GM21786 (cell line): Measurements from ENCODE around the gene CARMIL3.
"Not testable (repeated sequence)": the region's sequence is repeated elsewhere in the genome, so short reads cannot be mapped to it uniquely, and the experiment has no call there.

Source experiments
- ATAC-seq: cut with Tn5 transposase; IDR thresholded peaks from one replicate; pipeline ENCODE4 v1.9.1; 2021; ENCODE audit not compliant: unreplicated experiment

Gene CARMIL3

GRCh38 chr14:24093901-24094840 is 42.4 kb downstream of the CARMIL3 start, which contains the start of gene PCK2:
PCK2 (plus strand) TSS chr14:24094311; CDS start chr14:24094406, 95 bp downstream.
- peak; percentile 51 for ATAC-seq

DNA sequence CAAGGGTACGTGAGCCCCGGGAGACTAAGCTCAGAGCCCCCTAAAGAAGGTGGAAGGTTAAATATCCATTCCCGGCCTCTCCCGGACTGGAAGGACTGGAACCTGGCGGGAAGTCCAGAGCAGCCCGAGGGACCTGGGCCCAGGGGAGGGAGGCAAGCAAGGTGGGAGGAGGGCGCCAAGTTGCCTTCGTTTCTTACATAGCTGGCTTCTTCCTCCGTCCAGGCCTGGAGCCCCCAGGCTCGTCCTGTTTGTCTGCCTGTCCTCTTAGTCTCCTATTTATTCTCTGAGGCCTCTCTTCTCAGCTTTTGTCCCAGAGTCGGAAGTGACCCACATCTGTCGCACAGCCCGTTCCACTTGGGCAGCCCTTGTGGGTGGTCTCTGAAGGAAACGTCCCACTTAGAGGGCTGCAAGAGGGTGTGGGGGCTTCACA is 43.0 kb downstream of the CARMIL3 start:
- ATAC-seq, result no peak

DNA sequence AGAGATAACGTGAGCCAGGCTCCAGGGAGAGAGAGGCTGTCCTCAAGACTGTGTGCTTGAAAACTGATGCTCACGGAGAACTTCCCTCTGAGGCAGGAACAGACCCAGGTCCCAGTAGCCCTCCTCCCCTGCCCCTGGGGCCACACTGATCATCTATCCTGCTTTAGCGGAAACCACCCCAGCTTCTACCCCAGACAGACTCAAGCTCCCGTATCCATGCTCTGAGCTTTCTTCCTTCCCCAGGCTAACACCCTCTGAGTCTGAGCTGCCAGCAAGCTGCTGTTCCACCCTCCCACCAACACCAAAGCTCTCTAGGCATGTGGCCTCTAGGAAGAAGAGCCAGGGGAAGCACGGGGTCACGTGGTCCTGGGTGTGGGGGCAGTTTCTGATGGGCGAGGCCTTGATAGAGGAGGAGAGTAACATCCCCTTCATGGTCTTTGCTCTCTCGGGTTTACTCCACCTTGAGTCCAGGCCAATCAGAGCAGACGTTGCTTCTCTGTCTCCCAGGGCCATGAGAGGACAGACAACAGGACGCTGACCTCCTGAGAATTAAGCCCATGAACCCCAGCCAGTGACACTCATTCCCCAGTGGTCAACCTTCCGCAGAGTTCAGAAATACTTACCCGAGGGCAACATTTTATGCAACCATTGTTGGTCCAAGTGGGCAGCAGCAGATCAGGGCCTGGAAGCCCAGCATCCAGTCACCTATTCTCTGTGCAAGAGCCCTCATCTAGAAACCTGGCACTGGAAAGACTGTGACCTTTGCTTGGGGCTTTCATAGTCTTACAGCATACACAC is 43.7 kb downstream of the CARMIL3 start:
- peak; percentile 72 for ATAC-seq

- ATAC-seq, result no peak
These were observed 44.9 kb downstream of the CARMIL3 start for GRCh38 chr14:24096545-24097181.

GRCh38 chr14:24098229-24098926 is 46.6 kb downstream of the CARMIL3 start:
- no peak for ATAC-seq

DNA sequence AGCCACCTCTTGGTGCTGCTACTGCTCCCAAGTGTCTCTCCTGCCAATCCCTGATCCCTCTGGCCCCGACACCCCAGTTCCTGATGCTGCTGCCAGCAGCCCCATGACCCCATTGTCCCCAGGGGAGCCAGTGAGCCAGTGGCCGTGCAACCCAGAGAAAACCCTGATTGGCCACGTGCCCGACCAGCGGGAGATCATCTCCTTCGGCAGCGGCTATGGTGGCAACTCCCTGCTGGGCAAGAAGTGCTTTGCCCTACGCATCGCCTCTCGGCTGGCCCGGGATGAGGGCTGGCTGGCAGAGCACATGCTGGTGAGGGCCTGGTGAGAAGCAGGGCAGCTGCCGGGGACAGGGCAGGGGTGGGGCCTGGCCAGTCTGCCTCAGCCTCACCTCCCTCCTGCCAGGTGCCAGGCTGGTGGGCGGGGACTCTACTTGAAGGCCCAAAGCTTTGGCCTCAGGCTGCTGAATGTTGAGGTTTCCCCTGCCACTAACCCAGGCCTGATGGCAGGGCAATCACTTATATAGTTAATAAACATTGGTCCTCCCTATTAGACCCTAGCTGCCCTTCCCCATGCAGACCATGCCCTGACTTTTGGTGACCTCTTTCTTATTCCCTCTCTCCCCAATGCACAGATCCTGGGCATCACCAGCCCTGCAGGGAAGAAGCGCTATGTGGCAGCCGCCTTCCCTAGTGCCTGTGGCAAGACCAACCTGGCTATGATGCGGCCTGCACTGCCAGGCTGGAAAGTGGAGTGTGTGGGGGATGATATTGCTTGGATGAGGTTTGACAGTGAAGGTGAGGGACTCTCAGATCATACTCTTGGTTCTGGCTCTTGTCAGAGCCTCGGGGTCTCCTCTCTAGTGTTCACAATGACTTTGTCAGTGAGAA is 47.4 kb downstream of the CARMIL3 start:
- ATAC-seq, result no peak

DNA sequence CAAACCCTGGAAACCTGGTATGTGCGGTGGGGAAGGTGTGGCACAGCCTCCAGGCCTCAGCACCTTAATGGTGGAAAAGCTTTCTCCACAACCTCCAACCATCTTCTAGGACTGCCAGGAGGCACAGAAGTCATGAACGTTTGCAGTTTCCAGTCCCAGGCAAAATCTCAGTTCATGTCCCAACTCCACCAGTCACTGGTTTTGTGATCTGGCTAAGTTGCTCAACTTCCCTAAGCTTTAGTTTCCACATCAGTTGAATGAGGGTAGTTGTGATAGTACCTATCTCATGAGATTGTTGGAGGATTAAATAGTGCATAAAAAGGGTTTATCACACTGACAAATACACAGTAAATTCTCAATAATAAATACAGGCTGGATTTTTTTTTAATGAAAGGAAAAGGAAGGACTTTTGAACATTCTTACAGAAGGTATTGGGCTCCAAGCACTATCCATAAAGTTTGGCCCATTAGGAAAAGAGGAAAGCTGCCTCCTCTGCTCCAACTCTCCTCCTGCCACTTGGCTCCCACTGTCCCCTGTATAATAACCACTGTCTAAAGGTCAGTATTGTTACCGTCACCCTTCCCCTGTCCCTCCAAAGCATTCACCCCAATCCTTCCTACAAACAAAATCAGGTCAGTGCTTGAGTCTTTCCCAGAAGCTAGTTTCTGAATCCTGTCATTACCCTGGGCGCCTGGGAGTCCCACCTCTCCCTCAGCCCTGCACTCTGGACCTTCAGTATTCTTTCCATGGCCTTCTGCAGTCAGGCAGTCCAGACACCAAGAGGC is 48.6 kb downstream of the CARMIL3 start:
- no peak for ATAC-seq

DNA sequence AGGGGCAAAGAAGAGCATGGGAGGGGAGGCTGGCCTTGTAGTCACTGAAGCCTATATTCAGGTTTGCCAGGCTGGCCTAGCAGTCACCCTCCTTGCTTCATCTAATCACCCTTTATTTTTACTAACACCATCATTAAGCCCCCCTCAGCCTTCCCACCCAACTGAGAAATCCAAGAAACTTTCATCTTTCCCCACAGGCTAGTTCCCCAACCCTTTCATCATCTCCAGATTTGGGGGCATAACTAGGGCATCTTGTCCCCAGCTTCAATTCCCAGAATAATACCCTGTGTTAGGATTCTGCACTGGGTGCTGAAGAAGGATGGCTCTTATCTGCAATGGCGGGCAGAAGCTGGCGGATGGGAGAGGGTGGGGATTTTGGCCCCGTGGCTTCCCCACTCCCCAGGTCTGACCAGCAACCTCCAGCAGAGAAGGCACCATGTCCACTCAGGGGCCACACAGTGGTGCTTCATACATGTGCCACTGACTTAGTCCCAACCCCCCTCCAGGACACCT is 49.2 kb downstream of the CARMIL3 start:
- ATAC-seq, result no peak

GRCh38 chr14:24102357-24103048 is 50.7 kb downstream of the CARMIL3 start:
- no peak for ATAC-seq

DNA sequence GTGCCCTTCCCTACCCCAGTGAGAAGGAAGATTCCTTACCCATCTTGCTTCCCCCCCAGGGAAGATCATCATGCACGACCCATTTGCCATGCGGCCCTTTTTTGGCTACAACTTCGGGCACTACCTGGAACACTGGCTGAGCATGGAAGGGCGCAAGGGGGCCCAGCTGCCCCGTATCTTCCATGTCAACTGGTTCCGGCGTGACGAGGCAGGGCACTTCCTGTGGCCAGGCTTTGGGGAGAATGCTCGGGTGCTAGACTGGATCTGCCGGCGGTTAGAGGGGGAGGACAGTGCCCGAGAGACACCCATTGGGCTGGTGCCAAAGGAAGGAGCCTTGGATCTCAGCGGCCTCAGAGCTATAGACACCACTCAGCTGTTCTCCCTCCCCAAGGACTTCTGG is 51.6 kb downstream of the CARMIL3 start:
- ATAC-seq, result no peak

GRCh38 chr14:24105609-24106239 is 53.9 kb downstream of the CARMIL3 start:
- not testable (repeated sequence) for ATAC-seq

- no peak for ATAC-seq
These were observed 55.0 kb downstream of the CARMIL3 start for GRCh38 chr14:24106672-24107271.

GRCh38 chr14:24108336-24108874 is 56.6 kb downstream of the CARMIL3 start:
- ATAC-seq, result no peak

GRCh38 chr14:24110060-24110459 is 58.3 kb downstream of the CARMIL3 start:
- no peak for ATAC-seq

DNA sequence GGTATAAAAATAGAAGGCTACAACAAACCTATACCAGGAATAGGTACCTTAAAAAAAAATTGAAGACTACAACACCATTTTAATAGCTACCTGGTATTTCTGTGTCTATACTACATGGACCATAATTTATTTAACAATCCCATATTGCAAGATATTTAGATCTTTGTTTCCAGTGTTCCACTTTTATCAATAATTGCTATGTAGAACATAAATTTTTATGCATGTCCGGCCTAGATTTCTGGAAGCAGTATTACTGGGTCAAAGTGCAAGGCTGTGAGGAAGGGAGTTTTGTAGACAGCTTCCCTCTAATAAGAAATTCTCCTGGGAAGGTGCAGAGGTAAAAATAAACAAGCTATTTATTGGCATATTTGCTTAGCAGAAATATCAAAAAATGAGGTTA is 58.7 kb downstream of the CARMIL3 start:
- ATAC-seq, result no peak

DNA sequence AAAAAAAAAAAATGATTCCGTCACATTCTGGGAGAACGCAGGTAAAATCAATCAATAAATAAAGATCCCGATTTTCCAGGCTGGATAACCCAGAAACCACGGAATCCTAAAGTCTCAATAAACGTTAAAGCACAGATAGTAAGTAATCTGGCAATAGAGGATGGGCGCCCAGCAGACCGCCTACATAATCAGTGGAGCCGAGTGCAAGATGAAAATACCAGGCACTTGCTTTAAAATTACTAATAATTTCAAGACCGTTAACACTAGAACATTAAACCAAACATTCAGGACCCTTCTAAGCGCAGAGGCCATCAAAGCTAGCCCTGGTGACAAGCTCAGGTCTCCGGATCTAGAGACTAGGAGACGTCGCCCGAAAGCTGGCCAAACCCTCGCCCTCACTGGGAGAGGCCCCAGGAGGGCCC is 61.6 kb downstream of the CARMIL3 start:
- no peak for ATAC-seq
